ENCODE measurements around the gene SYNPO2.

DNA sequence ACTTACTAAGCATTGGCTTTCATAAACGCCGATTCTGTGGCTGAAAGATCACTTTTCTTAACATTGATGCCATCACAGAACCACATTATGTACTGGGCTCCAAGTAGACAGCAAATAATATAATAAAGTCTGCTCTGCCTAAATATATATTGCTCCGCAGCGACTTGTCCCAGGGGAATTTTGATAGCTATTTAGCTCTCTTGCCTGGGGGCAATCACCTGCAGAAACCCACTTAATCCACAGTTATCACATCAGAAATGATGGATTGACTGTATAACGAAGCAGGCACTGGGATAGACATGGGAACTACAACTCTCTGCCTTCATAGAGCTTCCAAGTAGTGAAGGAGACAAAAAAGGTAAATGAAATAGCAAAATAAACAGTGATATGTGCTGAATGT, 199.0 kb downstream of the SYNPO2 start:
- TF ChIP-seq, protein P1, sequence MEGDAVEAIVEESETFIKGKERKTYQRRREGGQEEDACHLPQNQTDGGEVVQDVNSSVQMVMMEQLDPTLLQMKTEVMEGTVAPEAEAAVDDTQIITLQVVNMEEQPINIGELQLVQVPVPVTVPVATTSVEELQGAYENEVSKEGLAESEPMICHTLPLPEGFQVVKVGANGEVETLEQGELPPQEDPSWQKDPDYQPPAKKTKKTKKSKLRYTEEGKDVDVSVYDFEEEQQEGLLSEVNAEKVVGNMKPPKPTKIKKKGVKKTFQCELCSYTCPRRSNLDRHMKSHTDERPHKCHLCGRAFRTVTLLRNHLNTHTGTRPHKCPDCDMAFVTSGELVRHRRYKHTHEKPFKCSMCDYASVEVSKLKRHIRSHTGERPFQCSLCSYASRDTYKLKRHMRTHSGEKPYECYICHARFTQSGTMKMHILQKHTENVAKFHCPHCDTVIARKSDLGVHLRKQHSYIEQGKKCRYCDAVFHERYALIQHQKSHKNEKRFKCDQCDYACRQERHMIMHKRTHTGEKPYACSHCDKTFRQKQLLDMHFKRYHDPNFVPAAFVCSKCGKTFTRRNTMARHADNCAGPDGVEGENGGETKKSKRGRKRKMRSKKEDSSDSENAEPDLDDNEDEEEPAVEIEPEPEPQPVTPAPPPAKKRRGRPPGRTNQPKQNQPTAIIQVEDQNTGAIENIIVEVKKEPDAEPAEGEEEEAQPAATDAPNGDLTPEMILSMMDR (CRISPR knock-in tag; IDR thresholded peaks at IDR 0.05) = no peak
- TF ChIP-seq, protein P2, sequence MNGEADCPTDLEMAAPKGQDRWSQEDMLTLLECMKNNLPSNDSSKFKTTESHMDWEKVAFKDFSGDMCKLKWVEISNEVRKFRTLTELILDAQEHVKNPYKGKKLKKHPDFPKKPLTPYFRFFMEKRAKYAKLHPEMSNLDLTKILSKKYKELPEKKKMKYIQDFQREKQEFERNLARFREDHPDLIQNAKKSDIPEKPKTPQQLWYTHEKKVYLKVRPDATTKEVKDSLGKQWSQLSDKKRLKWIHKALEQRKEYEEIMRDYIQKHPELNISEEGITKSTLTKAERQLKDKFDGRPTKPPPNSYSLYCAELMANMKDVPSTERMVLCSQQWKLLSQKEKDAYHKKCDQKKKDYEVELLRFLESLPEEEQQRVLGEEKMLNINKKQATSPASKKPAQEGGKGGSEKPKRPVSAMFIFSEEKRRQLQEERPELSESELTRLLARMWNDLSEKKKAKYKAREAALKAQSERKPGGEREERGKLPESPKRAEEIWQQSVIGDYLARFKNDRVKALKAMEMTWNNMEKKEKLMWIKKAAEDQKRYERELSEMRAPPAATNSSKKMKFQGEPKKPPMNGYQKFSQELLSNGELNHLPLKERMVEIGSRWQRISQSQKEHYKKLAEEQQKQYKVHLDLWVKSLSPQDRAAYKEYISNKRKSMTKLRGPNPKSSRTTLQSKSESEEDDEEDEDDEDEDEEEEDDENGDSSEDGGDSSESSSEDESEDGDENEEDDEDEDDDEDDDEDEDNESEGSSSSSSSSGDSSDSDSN (CRISPR knock-in tag; IDR thresholded peaks at IDR 0.05) = no peak
- TF ChIP-seq TARDBP (CRISPR knock-in tag; IDR thresholded peaks at IDR 0.05) (no peak), RBAK (CRISPR knock-in tag; IDR thresholded peaks at IDR 0.05) (no peak), FOXK2 (IDR thresholded peaks at IDR 0.05) (no peak), THAP11 (CRISPR knock-in tag; IDR thresholded peaks at IDR 0.05) (no peak)

Data from HepG2 (cell line).